GM19328 (cell line): ENCODE results near the gene GGA3.

Experiments used
- ATAC-seq: cut with Tn5 transposase; IDR thresholded peaks from one replicate; pipeline ENCODE4 v1.9.1; 2021; ENCODE audit warnings: mild to moderate bottlenecking, moderate library complexity; ENCODE audit not compliant: unreplicated experiment

GGA3 gene

DNA sequence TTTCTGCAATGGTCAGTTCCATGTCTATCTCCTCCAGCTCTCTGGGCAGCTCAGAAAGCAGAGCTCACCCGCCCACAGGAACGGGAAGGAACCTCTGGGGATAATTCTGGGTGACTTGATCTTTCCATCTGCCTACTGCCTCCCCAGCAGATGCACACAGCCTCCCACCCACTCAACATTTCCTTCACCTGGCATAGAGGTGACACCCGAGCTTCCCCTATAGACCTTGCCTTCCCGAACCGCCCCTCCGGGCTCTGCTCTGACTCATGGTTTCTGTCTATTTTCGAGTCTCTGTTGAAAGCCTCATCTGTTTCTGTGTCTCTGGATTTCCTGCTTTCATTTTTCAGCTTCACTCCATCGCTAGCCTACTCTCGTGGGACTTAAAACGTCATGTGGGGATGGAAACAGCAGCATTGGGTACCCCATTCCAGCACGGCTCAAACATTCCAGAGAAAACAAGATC is 11.4 kb downstream of the GGA3 start:
- peak; percentile 81 for ATAC-seq

- no peak for ATAC-seq
These were observed 11.8 kb downstream of the GGA3 start for GRCh38 chr17:75249564-75249963.

DNA sequence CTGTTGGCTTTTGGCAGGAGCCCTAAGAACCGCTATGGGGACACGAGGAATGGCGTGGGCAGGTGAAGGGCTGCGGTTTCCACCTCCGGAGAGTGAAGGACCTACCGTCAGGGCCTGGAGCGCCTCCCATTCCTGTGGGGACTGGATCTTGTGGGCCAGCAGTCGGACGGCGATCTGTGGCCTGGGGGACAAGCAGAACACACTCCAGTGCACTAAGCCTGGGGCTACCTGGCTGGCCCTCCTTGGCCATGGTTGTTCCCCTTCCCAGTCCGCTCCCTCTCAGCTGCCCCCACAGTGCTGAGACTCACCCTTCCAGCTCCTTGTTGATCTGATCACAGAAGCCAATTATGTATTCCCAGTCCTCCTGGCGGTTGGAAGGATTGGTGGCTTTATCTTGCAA is 15.0 kb downstream of the GGA3 start:
- ATAC-seq, result no peak

DNA sequence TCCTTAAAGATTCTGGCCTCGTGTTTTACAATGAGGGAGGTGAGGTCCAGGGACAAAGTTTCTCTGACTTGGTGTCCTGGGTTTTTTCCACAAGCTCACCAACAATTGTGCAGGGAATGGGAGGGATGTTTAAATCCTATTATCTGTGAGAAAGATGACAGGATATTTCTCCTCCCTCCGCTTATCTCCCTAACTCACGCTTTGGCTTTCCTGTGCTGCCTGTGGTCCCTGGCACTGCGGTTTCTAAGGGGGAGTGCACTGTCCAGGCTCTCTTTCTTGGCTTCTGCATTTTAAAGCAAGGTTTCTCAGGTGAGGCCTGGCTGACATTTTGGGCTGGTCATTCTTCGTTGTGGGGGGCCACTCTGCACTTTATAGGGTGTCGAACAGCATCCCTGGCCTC is 16.4 kb downstream of the GGA3 start:
- no peak for ATAC-seq

- no peak for ATAC-seq
These were observed 17.1 kb downstream of the GGA3 start for GRCh38 chr17:75244133-75244866.

GRCh38 chr17:75242461-75243042 is 18.9 kb downstream of the GGA3 start:
- ATAC-seq, result no peak

DNA sequence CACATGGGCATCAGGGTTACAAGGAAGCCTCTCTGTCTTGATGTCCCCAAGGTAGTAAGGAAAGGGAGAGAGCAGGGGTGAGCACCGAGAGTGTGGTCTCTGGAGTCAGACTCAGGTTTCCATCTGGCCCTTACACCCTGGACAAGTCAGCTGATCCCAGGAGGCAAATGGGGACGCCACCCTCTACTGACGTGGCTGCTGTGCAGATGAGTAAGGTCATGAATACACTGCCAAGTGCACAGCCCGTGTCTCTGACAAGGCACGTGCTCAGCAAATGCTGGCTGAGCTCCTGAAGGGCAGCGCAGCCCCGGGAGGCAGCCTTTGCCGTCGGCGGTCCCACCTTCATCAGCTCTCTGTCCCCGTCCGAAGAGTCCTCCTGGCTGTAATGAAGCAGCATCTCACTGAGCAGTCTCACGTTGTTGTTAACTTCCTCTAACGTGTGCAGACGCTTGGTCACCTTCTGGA is 19.4 kb downstream of the GGA3 start:
- ATAC-seq, result no peak

GRCh38 chr17:75241502-75241901 is 19.9 kb downstream of the GGA3 start:
- ATAC-seq, result no peak

GRCh38 chr17:75241143-75241430 is 20.3 kb downstream of the GGA3 start:
- no peak for ATAC-seq

GRCh38 chr17:75240394-75241142 is 20.8 kb downstream of the GGA3 start:
- no peak for ATAC-seq

DNA sequence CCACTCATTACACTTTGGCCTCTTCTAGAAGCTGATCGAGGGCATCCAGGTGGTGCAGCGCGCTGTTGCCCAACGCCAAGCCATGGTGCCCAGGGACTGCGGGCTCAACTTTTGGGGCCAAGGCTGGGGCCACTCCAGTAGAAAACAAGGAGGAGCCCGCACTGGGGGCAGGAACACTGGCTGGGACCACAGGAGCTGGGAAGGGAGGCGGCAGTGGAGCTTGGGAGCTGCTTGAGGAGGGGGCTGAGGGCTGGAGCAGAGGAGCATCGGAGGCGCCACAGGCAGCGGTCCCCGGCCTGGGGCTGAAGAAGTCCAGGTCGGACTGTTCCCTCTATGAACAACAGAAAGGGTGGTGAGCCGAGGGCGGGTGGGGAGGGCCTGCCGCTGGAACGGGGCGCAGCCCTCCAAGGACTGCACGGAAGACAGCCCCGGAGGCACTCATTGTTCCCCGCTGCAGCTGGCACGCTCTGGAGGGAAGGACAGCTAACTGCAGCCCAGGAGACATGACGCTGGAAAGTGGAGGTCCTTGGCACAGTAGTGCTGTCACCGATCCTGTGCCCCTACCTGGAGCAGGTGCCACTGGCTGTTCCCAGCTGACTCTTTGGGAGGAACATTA is 21.5 kb downstream of the GGA3 start:
- no peak for ATAC-seq

- ATAC-seq, result no peak
These were observed 22.2 kb downstream of the GGA3 start for GRCh38 chr17:75239214-75239613.

GRCh38 chr17:75238684-75239191 is 22.7 kb downstream of the GGA3 start:
- no peak for ATAC-seq

DNA sequence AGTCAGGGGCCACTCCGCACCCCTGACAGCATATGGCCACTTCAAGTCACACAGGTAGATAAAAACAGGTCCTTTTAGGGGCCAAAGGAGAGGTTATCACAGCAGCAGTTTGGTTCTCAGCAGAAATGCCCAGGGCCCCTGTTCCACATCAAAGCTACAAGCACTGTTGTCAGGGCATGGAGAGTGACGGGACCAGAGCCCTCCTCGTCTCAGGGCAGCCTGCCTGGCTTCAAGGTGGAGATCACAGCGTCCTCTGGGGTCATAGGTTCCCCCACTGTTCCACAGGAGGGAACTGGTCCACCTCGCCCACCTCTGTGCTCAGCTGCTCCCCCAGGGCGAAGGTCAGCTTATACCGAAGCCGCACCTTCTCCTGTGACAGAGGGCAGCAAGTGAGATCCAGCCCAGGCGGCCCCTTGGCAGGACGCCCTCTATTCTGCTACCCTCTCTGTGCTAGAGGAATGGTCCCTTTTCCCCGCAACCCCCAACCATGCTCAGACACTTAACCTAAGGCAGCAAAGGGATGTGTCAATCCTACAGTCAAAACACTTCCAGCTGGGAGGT is 23.3 kb downstream of the GGA3 start:
- no peak for ATAC-seq

DNA sequence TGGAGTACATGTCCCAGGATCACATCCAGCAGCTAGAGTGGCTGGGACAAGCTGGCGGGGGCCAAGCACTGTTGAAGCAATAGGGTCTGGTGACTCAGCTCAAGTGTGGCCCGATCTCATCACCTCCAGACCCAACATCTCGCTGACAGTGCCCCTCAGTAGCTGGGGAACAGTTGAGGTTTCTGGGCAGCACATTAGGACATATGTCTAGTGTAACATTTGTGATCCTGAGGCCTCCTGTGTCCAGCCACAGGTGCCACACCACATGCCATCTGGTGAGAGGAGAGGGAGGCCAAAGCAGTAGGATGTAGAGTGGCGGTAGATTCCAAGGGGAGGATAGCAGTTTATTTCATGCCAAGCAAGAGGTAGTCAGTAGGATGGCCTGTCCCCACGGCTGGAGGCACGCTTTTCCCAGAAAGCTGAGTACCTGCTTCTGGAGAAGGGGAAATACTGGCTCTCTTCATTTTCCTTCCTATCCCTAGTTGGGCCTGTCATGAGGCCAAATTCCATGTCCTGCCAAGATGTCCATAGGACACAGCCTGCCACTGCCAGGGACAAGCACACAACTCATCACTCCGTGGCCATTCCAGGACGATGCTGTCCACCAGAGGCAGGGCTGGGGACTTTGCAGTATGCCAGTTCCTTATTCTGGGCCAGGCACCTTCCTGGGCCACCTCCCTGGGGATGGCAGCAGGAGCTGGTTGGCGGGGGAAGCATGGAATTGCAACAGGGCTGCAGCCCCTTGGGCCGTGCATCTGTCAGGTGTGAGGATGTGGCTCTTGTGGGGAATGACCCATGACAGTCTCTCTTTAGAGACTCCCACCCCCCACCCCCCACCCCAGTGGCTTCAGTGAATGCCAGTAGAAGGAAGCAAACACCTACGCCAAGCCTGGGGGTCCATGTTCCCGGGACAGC is 24.0 kb downstream of the GGA3 start:
- no peak for ATAC-seq

DNA sequence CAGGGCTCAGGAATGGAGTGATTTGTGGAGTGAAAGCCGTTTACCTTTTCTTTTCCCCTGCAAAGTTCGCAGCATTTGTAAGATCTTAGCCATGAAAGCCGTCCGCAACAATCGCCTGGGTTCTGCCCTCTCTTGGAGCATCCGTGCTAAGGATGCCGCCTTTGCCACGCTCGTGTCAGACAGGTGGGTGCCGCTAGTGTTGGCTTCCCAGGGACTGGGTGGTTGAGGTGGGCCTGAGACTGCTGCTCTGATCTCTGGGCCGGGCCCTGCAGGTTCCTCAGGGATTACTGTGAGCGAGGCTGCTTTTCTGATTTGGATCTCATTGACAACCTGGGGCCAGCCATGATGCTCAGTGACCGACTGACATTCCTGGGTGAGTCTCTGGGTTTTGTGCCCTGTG is 28.6 kb downstream of the GGA3 start:
- ATAC-seq, result no peak

GRCh38 chr17:75231741-75232464 is 29.5 kb downstream of the GGA3 start:
- ATAC-seq, result no peak

DNA sequence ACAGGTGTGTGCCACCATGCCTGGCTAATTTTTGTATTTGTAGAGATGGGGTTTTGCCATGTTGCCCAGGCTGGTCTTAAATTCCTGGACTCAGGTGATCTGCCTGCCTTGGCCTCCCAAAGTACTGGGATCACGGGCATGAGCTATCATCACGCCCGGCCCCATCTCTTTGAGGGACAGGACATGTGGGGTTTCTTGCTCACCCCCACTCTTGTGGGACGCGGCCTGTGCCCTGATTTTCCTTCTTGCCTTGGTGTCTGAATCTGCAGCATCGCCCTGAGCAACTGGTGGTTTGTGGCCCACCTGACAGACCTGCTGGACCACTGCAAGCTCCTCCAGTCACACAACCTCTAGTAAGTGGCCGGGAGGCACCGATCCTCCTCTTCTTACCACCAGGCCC is 30.3 kb downstream of the GGA3 start:
- no peak for ATAC-seq

- no peak for ATAC-seq
These were observed 32.6 kb downstream of the GGA3 start for GRCh38 chr17:75228847-75229246.
